ENCODE measurements around the gene TOE1. TPM values are rescaled to one million over a fixed set of nuclear protein-coding genes. Genes with fewer than 3 reads are reported as not detected.

TOE1 gene
- total RNA-seq, 2 experiments from 2014 or later: 25.4 to 25.9 TPM

DNA sequence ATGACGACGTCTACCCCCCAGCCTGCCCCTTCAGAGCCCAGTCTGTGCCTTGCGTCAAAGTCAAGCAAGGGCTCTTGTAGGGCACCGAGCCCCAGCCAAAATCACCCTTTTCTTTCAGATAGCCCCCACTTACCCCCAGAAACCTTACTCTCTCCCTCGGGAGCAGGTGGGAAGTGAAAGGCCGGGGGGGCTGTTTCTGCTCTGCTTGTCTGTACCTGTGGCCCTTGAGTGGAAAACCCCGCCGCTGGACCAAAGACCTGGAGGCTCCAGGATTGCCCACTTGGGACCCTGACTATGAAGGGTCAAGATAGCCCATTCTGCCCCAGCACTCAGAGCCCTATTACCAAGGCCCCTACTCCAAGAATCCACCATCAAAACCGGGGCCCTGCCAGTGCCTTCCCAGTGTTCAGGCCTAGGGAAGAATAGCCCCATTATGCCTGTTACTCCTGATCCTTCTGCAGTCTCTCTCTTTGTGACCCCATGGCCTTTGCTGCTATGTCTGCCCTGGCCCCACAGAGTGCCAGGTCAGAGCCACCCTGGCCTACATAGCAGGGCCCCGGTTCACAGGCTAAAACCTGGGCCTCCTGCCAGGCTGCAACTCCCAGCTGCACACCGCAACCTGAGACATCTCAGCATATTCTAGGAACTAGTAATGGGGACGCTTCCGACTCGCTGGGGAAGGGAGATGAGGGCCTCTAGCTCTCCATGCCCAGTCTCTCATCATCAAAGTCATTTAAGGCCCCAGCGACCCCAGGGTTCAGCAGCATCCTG lies 35.5 kb upstream of the TOE1 start:
- CTCF ChIA-PET: interaction anchor here (0.8 to 9.4 kb wide), 12 partner anchors 12 to 293 kb away, joined by 3 to 361 read pairs (median 10); partner anchors contain the start of genes HECTD3, MUTYH, TESK2 and TOE1
- peak overlapping the region; percentile 89 for H3K4me3 Mint-ChIP-seq
- ATAC-seq: no peak
- peak overlapping the region; percentile 97 for H3K27ac Mint-ChIP-seq
- no peaks in the 10 kb centered on the region for H3K27me3 Mint-ChIP-seq (ENCODE audit: low read depth)
- no peak for DNase-seq
- POLR2A ChIA-PET: interaction anchor here (0.6 to 6.4 kb wide), 8 partner anchors 20 to 583 kb away, joined by 3 to 78 read pairs (median 7); partner anchors contain the start of genes HECTD3, MUTYH, TOE1 and UROD
- H3K36me3 Mint-ChIP-seq (ENCODE audit: low read depth): no peaks in the 10 kb centered on the region
- peaks cover 40% of the 10 kb centered on the region for H3K4me1 Mint-ChIP-seq (ENCODE audit: low read depth)
- H3K9me3 Mint-ChIP-seq (ENCODE audit: insufficient read depth): no peaks in the 10 kb centered on the region

DNA sequence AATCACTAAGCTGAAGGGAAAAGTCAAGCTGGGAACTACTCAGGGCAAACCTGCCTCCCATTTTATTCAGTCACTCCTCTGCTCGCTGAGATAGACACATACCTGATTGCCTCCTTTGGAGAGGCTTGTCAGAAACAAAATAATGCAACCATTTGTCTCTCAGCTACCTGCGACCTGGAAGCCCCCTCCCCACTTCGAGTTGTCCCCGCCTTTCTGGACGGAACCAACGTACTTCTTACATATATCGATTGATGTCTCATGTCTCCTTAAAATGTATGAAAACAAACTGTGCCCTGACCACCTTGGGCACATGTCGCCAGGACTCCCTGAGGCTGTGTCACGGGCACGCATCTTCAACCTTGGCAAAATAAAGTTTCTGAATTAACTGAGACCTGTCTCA lies 34.7 kb upstream of the TOE1 start:
- CTCF ChIA-PET: interaction anchor here (0.8 to 5.5 kb wide), 9 partner anchors 12 to 294 kb away, joined by 3 to 44 read pairs (median 4); partner anchors contain the start of genes HECTD3, MUTYH, TESK2 and TOE1
- Mint-ChIP-seq H3K9me3 (ENCODE audit: insufficient read depth) (no peaks in the 10 kb centered on the region), H3K27me3 (ENCODE audit: low read depth) (no peaks in the 10 kb centered on the region), H3K36me3 (ENCODE audit: low read depth) (no peaks in the 10 kb centered on the region), H3K4me1 (ENCODE audit: low read depth) (peaks cover 40% of the 10 kb centered on the region), H3K27ac (peak overlapping the region; percentile 66), H3K4me3 (peak overlapping the region; percentile 89)
- ATAC-seq (no peak), DNase-seq (no peak)
- POLR2A ChIA-PET: interaction anchor here (0.6 to 5.7 kb wide), 9 partner anchors 19 to 584 kb away, joined by 3 to 60 read pairs (median 6); partner anchors contain the start of genes MUTYH, TOE1 and UROD

DNA sequence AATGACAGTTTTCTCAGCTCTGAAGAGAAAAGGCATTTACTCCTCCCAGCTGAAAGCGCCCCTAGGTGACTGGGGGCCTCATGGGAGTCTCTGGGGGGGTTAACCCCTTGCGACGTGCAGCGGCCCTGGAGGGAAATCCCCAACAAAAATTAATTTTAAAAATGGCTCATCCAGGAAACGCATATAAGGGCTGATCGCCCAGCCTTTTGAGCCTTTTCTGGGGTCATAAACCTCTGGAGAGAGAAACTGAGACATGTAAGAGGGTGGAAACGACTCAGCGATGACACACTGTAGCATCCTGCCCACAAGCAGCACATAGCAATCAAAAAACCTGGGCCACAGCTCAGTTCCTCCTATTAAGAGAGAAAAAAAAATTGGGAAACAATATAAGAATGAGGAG lies 33.7 kb upstream of the TOE1 start:
- no peaks in the 10 kb centered on the region for H3K9me3 Mint-ChIP-seq (ENCODE audit: insufficient read depth)
- peak overlapping the region; percentile 45 for H3K4me3 Mint-ChIP-seq
- no peaks in the 10 kb centered on the region for H3K27me3 Mint-ChIP-seq (ENCODE audit: low read depth)
- H3K36me3 Mint-ChIP-seq (ENCODE audit: low read depth): no peaks in the 10 kb centered on the region
- CTCF ChIA-PET: interaction anchor here (1.0 to 5.5 kb wide), 6 partner anchors 19 to 294 kb away, joined by 3 to 44 read pairs (median 11); partner anchors contain the start of genes MUTYH, TOE1 and UROD
- H3K4me1 Mint-ChIP-seq (ENCODE audit: low read depth): peaks cover 35% of the 10 kb centered on the region
- peak overlapping the region; percentile 31 for H3K27ac Mint-ChIP-seq
- POLR2A ChIA-PET: interaction anchor here (0.6 to 5.7 kb wide), 8 partner anchors 31 to 585 kb away, joined by 3 to 60 read pairs (median 6); partner anchors contain the start of genes MUTYH, TOE1 and UROD
- ATAC-seq (no peak), DNase-seq (peak; percentile 58)

- Mint-ChIP-seq H3K27me3 (ENCODE audit: low read depth) (no peaks in the 10 kb centered on the region), H3K4me1 (ENCODE audit: low read depth) (peaks cover 35% of the 10 kb centered on the region), H3K36me3 (ENCODE audit: low read depth) (no peaks in the 10 kb centered on the region), H3K27ac (peak overlapping the region; percentile 31), H3K9me3 (ENCODE audit: insufficient read depth) (no peaks in the 10 kb centered on the region), H3K4me3 (no peak overlapping the region)
- DNase-seq (no peak), ATAC-seq (no peak)
- ChIA-PET POLR2A (interaction anchor here (0.6 to 5.7 kb wide), 4 partner anchors 30 to 477 kb away, joined by 3 to 60 read pairs (median 7); partner anchors contain the start of genes MUTYH, TOE1 and UROD), CTCF (interaction anchor here (1.0 to 5.5 kb wide), 6 partner anchors 19 to 295 kb away, joined by 3 to 44 read pairs (median 11); partner anchors contain the start of genes MUTYH, TOE1 and UROD)
Observed at GRCh38 chr1:45306905-45307304, 33.1 kb upstream of the TOE1 start.

GRCh38 chr1:45314266-45314665 lies 25.7 kb upstream of the TOE1 start:
- Mint-ChIP-seq H3K36me3 (ENCODE audit: low read depth) (no peaks in the 10 kb centered on the region), H3K27me3 (ENCODE audit: low read depth) (no peaks in the 10 kb centered on the region), H3K9me3 (ENCODE audit: insufficient read depth) (no peaks in the 10 kb centered on the region), H3K4me1 (ENCODE audit: low read depth) (no peaks in the 10 kb centered on the region), H3K27ac (no peak overlapping the region), H3K4me3 (no peak overlapping the region)
- no peak for DNase-seq
- no peak for ATAC-seq
- ChIA-PET POLR2A (interaction anchor here (1.4 kb wide), 1 partner anchor 26 kb away, joined by 3 read pairs; the partner anchor contains the start of genes MUTYH and TOE1), CTCF (interaction anchor here (1.3 to 1.8 kb wide), 3 partner anchors 10 to 179 kb away, joined by 3 to 5 read pairs (median 5); no protein-coding TSS in a partner anchor)

DNA sequence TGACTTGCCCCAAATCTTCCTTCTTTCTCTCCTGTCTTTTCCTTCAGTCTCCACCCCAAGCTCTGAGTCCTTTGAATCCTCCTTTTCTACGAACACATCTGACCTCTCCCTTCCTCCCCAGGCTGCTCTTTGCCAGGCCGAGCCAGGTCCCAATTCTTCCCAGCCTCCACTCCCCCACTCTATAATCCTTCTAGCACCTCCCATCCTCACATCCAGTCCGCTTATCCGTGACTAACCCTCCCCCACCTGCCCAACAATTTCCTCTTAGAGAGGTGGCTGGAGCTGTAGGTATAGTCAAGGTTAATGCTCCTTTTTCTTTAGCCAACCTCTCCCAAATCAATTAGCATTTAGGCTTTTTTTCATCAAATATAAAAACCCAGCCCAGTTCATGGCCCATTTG lies 22.8 kb upstream of the TOE1 start:
- Mint-ChIP-seq H3K27ac (no peak overlapping the region), H3K36me3 (ENCODE audit: low read depth) (no peaks in the 10 kb centered on the region), H3K4me1 (ENCODE audit: low read depth) (no peaks in the 10 kb centered on the region), H3K27me3 (ENCODE audit: low read depth) (peaks cover 2% of the 10 kb centered on the region), H3K9me3 (ENCODE audit: insufficient read depth) (no peaks in the 10 kb centered on the region), H3K4me3 (no peak overlapping the region)
- ChIA-PET CTCF (no interaction called here), POLR2A (no interaction called here)
- ATAC-seq (no peak), DNase-seq (no peak)

- ATAC-seq: no peak
- Mint-ChIP-seq H3K36me3 (ENCODE audit: low read depth) (no peaks in the 10 kb centered on the region), H3K4me3 (no peak overlapping the region), H3K9me3 (ENCODE audit: insufficient read depth) (no peaks in the 10 kb centered on the region), H3K27ac (no peak overlapping the region), H3K4me1 (ENCODE audit: low read depth) (no peaks in the 10 kb centered on the region), H3K27me3 (ENCODE audit: low read depth) (peaks cover 2% of the 10 kb centered on the region)
- no peak for DNase-seq
- ChIA-PET POLR2A (no interaction called here), CTCF (interaction anchor here (1.3 kb wide), 1 partner anchor 174 kb away, joined by 3 read pairs; no protein-coding TSS in a partner anchor)
Observed at GRCh38 chr1:45319761-45320160, 20.2 kb upstream of the TOE1 start.

DNA sequence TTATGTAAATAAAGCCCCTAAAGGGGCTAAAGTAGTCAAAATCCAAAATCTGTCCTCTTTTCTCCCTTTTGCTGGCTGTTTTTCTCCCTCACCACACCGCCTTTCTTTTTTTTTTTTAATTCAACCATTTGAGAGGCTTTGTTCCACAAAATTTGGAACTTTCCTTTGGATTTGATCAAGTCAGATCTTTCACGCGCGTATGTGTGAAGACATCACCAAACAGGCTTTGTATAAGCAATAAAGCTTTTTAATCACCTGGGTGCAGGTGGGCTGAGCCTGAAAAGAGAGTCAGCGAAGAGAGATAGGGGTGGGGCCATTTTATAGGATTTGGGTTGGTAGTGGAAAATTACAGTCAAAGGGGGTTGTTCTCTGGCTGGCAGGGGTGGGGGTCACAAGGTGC lies 18.5 kb upstream of the TOE1 start:
- CTCF ChIA-PET: no interaction called here
- no peak for DNase-seq
- POLR2A ChIA-PET: no interaction called here
- H3K27ac Mint-ChIP-seq: no peak overlapping the region
- H3K36me3 Mint-ChIP-seq (ENCODE audit: low read depth): no peaks in the 10 kb centered on the region
- ATAC-seq: no peak
- no peaks in the 10 kb centered on the region for H3K9me3 Mint-ChIP-seq (ENCODE audit: insufficient read depth)
- peaks cover 2% of the 10 kb centered on the region for H3K27me3 Mint-ChIP-seq (ENCODE audit: low read depth)
- H3K4me1 Mint-ChIP-seq (ENCODE audit: low read depth): peaks cover 3% of the 10 kb centered on the region
- no peak overlapping the region for H3K4me3 Mint-ChIP-seq

DNA sequence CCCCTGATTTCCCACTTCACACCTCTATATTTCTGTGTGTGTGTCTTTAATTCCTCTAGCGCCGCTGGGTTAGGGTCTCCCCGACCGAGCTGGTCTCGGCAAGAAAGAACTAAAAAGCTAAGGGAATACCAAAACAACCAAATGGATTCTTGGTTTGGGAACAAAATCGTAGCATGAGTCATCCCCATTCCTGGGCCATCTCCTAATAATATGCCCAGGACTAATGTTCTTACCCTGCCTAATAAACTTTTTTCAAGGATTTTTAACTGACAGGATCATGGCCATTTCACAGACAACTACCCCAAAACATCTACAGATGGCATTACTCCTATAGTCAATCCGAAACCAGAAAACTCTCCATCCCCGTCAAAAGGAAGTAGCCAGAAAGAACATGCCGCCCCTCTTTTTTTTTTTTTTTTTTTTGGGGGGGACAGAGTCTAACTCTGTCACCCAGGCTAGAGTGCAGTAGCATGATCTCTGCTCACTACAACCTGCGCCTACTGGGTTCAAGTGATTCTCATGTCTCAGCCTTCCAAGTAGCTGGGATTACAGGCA lies 17.4 kb upstream of the TOE1 start:
- H3K9me3 Mint-ChIP-seq (ENCODE audit: insufficient read depth): no peaks in the 10 kb centered on the region
- CTCF ChIA-PET: no interaction called here

GRCh38 chr1:45325851-45326506 lies 14.0 kb upstream of the TOE1 start:
- Mint-ChIP-seq H3K27me3 (ENCODE audit: low read depth) (peaks cover 2% of the 10 kb centered on the region), H3K27ac (peak overlapping the region; percentile 87), H3K36me3 (ENCODE audit: low read depth) (peaks cover 17% of the 10 kb centered on the region), H3K4me3 (peak overlapping the region; percentile 83), H3K9me3 (ENCODE audit: insufficient read depth) (no peaks in the 10 kb centered on the region), H3K4me1 (ENCODE audit: low read depth) (peaks cover 22% of the 10 kb centered on the region)
- ChIA-PET CTCF (interaction anchor here (0.7 to 3.0 kb wide), 7 partner anchors 10 to 316 kb away, joined by 3 to 6 read pairs (median 4); no protein-coding TSS in a partner anchor), POLR2A (interaction anchor here (0.7 to 5.2 kb wide), 5 partner anchors 14 to 314 kb away, joined by 3 to 77 read pairs (median 6); partner anchors contain the start of genes HECTD3, MUTYH, TOE1 and UROD)
- no peak for ATAC-seq
- DNase-seq: no peak

More for the DNA sequence above, 17.4 kb upstream of the TOE1 start:
- POLR2A ChIA-PET: no interaction called here
- no peak overlapping the region for H3K4me3 Mint-ChIP-seq
- H3K4me1 Mint-ChIP-seq (ENCODE audit: low read depth): peaks cover 9% of the 10 kb centered on the region
- peaks cover 2% of the 10 kb centered on the region for H3K27me3 Mint-ChIP-seq (ENCODE audit: low read depth)
- H3K36me3 Mint-ChIP-seq (ENCODE audit: low read depth): no peaks in the 10 kb centered on the region
- no peak overlapping the region for H3K27ac Mint-ChIP-seq
- no peak for ATAC-seq
- no peak for DNase-seq

Data from activated CD8-positive, alpha-beta T cell treated with anti-CD3 and anti-CD28 coated beads, Interleukin-2, amount 10 ng/mL, durations not matched to agents 7 days and 5 days (primary cell).